ENCODE data around the gene C4BPA.

- TF ChIP-seq CTCF (IDR thresholded peaks at IDR 0.05; ENCODE audit: insufficient read depth, low read depth, low read length) = no peak
- TF ChIP-seq EZH2 (IDR thresholded peaks at IDR 0.05; ENCODE audit: insufficient read depth, low read length) = no peak
Measured at GRCh38 chr1:207071426-207071825, 32.6 kb upstream of the C4BPA start.

Measured in astrocyte (in vitro differentiated cells and primary cell).